Measurements from ENCODE around the gene UBL5.

GRCh38 chr19:9808855-9809824 is 18.6 kb upstream of the UBL5 start:
- TF ChIP-seq TCF7 (IDR thresholded peaks at IDR 0.05; ENCODE audit: borderline replicate concordance), result no peak
- no peak for TF ChIP-seq FOXM1 (IDR thresholded peaks at IDR 0.05; ENCODE audit: low read depth, low read length)
- no peak for TF ChIP-seq MAX (IDR thresholded peaks at IDR 0.05; ENCODE audit: low read depth, low read length)
- TF ChIP-seq, protein P1, sequence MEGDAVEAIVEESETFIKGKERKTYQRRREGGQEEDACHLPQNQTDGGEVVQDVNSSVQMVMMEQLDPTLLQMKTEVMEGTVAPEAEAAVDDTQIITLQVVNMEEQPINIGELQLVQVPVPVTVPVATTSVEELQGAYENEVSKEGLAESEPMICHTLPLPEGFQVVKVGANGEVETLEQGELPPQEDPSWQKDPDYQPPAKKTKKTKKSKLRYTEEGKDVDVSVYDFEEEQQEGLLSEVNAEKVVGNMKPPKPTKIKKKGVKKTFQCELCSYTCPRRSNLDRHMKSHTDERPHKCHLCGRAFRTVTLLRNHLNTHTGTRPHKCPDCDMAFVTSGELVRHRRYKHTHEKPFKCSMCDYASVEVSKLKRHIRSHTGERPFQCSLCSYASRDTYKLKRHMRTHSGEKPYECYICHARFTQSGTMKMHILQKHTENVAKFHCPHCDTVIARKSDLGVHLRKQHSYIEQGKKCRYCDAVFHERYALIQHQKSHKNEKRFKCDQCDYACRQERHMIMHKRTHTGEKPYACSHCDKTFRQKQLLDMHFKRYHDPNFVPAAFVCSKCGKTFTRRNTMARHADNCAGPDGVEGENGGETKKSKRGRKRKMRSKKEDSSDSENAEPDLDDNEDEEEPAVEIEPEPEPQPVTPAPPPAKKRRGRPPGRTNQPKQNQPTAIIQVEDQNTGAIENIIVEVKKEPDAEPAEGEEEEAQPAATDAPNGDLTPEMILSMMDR (IDR thresholded peaks at IDR 0.05 in 2 of 3, conservative IDR thresholded peaks at IDR 0.05 in 1 of 3; ENCODE audit: control insufficient read depth in 2 of 3, extremely low read depth in 1 of 3, insufficient read depth in 1 of 3, low read depth in 3 of 3, low read length in 3 of 3), result no peak
- no peak for TF ChIP-seq ATF3 (IDR thresholded peaks at IDR 0.05; ENCODE audit: borderline replicate concordance, extremely low read depth, low read depth, low read length)
- no peak for TF ChIP-seq RAD21 (IDR thresholded peaks at IDR 0.05; ENCODE audit: insufficient read depth, low read depth, low read length)
- TF ChIP-seq PKNOX1 (IDR thresholded peaks at IDR 0.05), result no peak

All from GM12878 (cell line).